Dendritic cell treated with granulocyte-macrophage colony-stimulating factor and Interleukin-4, amounts not matched to agents 40 ng/mL and 50 ng/mL, for 4 days (primary cell): ENCODE data around the gene PTGES2.

Experiments used
- H3K27ac Mint-ChIP-seq: one replicate; pipeline ENCODE4 v1.8.0; 2022; ENCODE audit warnings: mild to moderate bottlenecking, mixed read lengths
- H3K27me3 Mint-ChIP-seq: one replicate; pipeline ENCODE4 v1.8.0; 2022; ENCODE audit warnings: mild to moderate bottlenecking, mixed read lengths
- H3K36me3 Mint-ChIP-seq: one replicate; pipeline ENCODE4 v1.8.0; 2022; ENCODE audit warnings: low read depth, mixed read lengths
- H3K4me1 Mint-ChIP-seq: one replicate; pipeline ENCODE4 v1.8.0; 2022; ENCODE audit warnings: low read depth, mixed read lengths
- H3K4me3 Mint-ChIP-seq: one replicate; pipeline ENCODE4 v1.8.0; 2022; ENCODE audit warnings: mild to moderate bottlenecking, moderate library complexity, mixed read lengths
- H3K9me3 Mint-ChIP-seq: one replicate; pipeline ENCODE4 v1.8.0; 2022; ENCODE audit warnings: mixed read lengths
- intact Hi-C: fragments of 100-400 bp; cut with micrococcal nuclease; formaldehyde crosslinking; loops from one replicate; pipeline ENCODE4 v1.15.0; 2022

Gene PTGES2

DNA sequence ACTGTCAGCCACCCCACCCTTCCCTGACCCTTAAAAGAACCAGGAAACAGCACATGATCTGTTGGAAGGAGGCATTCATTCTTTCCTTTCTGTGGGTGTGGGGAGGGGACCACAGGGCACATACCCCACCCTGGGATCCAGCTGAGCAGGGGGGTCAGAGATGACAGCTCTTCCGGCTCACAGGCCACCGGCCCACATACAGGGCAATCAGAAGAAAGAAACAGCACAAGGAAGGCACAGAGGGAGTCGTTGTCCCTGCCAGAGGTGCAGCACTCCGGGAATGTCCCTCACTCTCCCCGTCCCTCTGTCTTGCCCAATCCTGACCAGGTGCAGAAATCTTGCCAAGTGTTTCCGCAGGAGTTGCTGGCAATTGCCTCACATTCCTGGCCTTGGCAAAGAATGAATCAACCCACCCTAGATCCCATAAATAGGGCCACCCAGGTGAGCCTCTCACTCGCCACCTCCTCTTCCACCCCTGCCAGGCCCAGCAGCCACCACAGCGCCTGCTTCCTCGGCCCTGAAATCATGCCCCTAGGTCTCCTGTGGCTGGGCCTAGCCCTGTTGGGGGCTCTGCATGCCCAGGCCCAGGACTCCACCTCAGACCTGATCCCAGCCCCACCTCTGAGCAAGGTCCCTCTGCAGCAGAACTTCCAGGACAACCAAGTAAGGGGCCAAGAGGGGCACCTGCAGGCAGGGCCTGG is 21.6 kb upstream of the PTGES2 start, which contains the start of gene LCN2:
TSS of gene LCN2 (plus strand) at position 453 of the 701 bp plus-strand sequence. CDS start at position 526, 73 bp downstream.
- peaks cover 6% of the 10 kb centered on the region for H3K4me1 Mint-ChIP-seq
- H3K27me3 Mint-ChIP-seq, result peaks cover 15% of the 10 kb centered on the region
- intact Hi-C loops, result no loop called here
- no peak within 1 kb of the TSS for H3K4me3 Mint-ChIP-seq
- H3K36me3 Mint-ChIP-seq, result no peaks in the 10 kb centered on the region
- H3K9me3 Mint-ChIP-seq, result no peaks in the 10 kb centered on the region
- H3K27ac Mint-ChIP-seq, result no peak within 1 kb of the TSS

DNA sequence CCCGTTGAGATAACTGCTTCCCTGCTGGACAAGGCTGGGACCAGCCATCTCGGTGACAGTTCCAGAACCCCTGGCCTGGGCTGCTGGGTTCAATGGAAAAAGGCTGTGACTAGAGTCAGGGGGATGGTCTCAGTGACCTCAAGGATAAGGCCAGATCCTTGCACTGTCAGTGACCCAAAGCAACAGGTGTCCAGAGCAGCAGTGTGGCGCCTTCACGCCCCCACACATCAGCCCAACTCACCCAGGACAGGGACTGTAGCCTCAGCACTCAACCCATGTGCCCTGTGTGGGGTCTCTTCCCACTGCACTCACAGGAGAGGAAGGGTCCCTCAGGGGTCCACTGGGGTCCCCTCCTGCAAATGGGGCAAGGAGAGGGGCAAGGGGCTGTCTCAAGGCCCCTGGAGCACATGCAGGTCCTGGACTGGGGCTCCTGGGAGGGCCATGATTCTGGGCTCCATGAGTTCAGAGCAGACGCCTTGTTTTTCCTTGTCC is 21.0 kb upstream of the PTGES2 start:
- no peak overlapping the region for H3K4me3 Mint-ChIP-seq
- no peak overlapping the region for H3K27ac Mint-ChIP-seq
- peaks cover 9% of the 10 kb centered on the region for H3K4me1 Mint-ChIP-seq
- no peaks in the 10 kb centered on the region for H3K9me3 Mint-ChIP-seq
- H3K36me3 Mint-ChIP-seq, result no peaks in the 10 kb centered on the region
- H3K27me3 Mint-ChIP-seq, result peaks cover 16% of the 10 kb centered on the region
- intact Hi-C loops, result no loop called here

DNA sequence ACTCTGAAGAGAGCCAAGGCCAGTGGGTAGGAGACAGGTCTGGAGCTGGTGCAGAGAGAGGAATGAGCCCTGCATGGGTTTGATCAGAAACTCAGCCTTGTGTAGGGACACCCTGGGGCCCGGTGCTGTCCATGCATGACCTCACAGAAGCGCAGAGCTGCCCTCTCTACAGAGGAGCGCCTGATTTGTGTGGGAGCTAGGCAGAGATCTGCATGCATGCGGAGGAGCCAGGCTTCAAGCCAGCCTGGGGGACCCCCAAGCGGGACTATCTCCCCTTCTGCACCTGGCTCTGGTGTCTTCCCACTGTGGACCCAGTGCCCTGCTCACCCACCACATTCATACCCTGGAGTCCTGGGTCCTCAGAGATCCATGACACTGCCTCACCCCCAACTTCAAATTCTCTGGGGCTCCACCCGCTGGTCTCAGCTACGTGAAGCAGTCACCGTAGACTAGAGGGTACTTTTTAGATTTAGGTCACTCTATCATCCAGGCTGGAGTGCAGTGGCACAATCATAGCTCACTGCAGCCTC is 19.1 kb upstream of the PTGES2 start:
- H3K4me1 Mint-ChIP-seq, result peaks cover 19% of the 10 kb centered on the region
- intact Hi-C loops, result no loop called here
- H3K36me3 Mint-ChIP-seq, result no peaks in the 10 kb centered on the region
- no peak overlapping the region for H3K4me3 Mint-ChIP-seq
- H3K27me3 Mint-ChIP-seq, result peaks cover 16% of the 10 kb centered on the region
- no peaks in the 10 kb centered on the region for H3K9me3 Mint-ChIP-seq
- no peak overlapping the region for H3K27ac Mint-ChIP-seq

DNA sequence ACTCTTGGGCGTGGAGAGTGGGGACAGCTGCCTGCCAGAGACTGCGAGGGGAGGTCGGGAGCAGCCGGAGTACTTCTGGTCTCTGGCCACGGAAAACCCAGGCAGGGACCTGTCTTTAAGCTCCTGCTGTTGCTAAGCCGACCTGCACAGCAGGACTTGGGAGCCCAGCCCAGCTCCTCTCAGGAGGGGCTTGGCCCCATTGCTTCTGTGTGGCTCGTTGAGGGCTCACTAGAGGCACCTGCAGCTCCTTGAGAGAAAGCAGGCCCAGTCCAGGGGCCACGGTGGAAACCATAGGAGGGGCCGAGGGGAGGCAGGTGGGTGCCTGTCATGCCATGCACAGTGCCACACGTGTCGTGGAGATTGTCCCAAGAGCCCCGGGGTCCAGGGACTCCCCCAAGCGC is 18.4 kb upstream of the PTGES2 start:
- intact Hi-C loops, result no loop called here
- Mint-ChIP-seq H3K36me3 (no peaks in the 10 kb centered on the region), H3K9me3 (no peaks in the 10 kb centered on the region), H3K27ac (no peak overlapping the region), H3K4me3 (no peak overlapping the region), H3K27me3 (peaks cover 14% of the 10 kb centered on the region), H3K4me1 (peaks cover 19% of the 10 kb centered on the region)

DNA sequence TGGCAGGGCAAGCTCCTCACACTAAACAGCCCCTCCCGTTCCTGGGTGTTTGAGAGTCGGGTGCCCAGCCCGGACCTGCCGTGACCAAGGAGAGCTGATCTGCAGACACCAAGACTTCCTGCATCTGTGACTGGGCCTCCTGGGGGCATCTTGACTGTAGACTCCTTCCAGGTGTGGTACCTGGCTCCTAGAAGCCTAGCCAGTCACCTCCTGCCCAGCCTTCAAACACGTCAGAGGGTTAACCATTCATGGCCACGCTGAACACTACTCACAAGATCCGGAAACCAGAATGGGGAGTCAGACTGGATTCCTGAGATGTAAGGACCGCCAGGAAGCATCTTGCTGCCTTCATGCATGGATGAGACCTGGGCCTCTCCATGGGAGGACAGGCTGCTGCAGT is 18.0 kb upstream of the PTGES2 start:
- H3K4me3 Mint-ChIP-seq, result no peak overlapping the region
- peaks cover 10% of the 10 kb centered on the region for H3K27me3 Mint-ChIP-seq
- H3K9me3 Mint-ChIP-seq, result no peaks in the 10 kb centered on the region
- H3K27ac Mint-ChIP-seq, result no peak overlapping the region
- no peaks in the 10 kb centered on the region for H3K36me3 Mint-ChIP-seq
- peaks cover 19% of the 10 kb centered on the region for H3K4me1 Mint-ChIP-seq
- intact Hi-C loops, result no loop called here

DNA sequence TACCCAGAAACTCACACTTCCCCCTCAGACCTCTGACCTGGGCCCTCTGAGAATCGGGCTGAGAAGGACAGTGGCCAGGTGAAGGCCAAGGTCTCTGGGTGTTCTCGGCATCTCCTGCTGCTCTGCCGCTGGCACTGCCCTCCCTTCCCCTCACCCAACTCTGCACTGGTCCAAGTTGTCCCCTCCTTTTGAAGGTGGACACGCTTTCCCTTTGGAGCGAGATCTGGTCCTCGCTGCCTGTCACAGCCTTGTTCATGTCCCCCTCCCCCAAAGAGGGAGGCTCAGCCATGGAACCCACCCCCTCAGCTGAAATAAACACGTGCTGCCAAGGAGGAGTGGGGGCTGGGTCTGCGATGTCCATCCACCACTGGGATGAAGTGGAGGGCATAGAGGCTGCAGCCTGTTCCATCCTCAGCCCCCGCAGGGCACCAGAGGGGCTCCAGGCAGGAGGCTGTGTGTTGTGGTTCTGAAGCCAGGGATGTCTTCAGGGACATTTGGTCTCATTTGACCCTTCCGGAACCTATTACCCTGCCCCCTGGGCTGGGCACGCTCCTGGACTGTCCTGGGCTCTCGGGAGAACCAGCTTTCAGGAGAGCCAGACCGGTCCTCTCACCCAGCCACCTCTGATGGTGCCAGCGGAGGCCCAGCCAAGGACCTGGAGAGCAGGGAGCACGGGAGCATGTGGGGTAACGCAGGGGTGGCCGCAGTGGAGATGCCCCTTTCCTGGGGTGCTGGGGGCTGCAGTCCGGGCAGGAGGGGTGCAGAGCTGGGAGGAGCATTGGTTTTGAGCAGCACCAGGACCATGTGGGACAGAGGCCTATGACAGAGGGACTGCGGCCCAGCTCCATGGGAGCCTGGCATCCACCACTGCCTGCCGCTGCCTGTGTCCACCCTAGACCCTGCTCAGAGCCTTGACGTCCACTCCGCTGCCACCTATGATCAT is 17.0 kb upstream of the PTGES2 start:
- intact Hi-C loops, result no loop called here
- Mint-ChIP-seq H3K9me3 (no peaks in the 10 kb centered on the region), H3K4me3 (no peak overlapping the region), H3K36me3 (no peaks in the 10 kb centered on the region), H3K27ac (no peak overlapping the region), H3K27me3 (peaks cover 1% of the 10 kb centered on the region), H3K4me1 (peaks cover 13% of the 10 kb centered on the region)

DNA sequence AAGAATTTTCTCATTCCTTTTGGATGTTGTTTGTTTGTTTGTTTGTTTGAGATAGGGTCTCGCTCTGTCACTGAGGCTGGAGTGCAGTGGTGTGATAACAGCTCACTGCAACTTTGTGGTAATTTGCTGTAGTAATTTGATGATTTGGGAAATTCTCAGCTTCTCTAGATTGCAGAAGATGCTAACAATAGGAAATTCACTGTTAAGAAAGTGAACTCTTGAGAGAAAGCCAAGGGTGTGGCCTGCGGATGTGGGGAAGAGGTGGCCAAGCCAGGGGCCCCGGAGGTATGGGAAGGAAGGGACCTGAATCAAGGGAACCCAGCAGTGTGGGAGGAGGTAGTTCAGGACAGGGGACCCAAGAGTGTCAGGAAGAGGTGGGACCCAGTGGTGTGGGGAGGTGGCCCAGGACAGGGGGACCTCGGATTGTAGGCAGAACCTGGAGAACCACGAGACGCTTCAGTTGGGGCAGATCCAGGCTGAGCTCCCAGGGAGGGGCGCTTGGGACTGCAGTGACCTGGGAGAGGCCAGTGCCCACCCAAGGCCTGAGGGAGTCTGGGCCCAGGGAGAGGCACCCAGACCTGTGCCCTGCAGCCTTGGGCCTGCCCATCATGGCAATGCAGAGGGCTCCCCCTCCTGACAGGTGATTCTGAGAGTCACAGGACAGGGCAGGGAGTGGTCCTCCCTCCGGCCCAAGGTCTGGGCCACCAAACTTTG is 16.2 kb upstream of the PTGES2 start:
- intact Hi-C loops, result no loop called here
- Mint-ChIP-seq H3K4me3 (no peak overlapping the region), H3K9me3 (no peaks in the 10 kb centered on the region), H3K4me1 (peaks cover 13% of the 10 kb centered on the region), H3K36me3 (no peaks in the 10 kb centered on the region), H3K27me3 (peaks cover 1% of the 10 kb centered on the region), H3K27ac (no peak overlapping the region)

DNA sequence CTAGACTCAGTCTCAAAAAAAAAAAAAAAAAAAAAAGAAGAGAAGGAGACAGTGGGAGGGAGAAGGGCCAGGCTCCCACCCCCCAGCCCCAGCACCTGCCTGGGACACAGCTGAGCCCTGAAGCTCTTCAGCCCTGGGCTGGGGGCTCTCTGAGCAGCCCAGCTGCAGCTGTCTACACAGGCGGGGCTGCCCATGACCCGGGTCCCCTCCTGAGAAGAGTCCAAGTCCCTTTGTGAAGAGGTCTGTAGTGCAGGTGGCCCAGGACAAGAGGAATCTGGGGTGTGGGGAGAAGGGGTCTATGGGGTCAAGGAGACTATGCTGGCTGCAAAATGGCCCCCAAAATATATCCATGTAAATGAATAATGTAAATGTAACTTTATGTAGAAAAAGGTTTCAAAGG is 15.1 kb upstream of the PTGES2 start:
- Mint-ChIP-seq H3K27ac (no peak overlapping the region), H3K27me3 (peaks cover 2% of the 10 kb centered on the region), H3K9me3 (no peaks in the 10 kb centered on the region), H3K36me3 (no peaks in the 10 kb centered on the region), H3K4me1 (peaks cover 13% of the 10 kb centered on the region), H3K4me3 (no peak overlapping the region)
- intact Hi-C loops, result no loop called here

DNA sequence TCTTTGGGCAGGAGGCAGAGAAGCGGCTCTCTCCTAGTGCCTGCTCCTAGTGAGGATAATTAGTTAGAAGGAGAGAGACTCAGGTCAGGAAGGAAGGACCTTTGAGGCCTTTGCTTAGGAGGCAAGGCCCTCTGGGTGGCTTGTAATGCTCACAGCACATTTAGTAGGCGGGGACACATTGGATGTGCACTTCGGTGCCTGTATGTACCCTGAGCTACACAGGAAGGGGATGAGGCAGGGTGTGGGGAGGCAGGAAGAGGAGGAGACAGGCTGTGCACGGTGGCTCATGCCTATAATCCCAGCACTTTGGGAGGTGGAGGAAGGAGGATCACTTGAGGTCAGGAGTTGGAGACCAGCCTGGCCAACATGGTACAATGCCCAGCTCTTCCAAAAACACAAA is 14.5 kb upstream of the PTGES2 start:
- Mint-ChIP-seq H3K36me3 (no peaks in the 10 kb centered on the region), H3K27me3 (peaks cover 3% of the 10 kb centered on the region), H3K4me3 (no peak overlapping the region), H3K9me3 (no peaks in the 10 kb centered on the region), H3K27ac (no peak overlapping the region), H3K4me1 (peaks cover 13% of the 10 kb centered on the region)
- intact Hi-C loops, result no loop called here

DNA sequence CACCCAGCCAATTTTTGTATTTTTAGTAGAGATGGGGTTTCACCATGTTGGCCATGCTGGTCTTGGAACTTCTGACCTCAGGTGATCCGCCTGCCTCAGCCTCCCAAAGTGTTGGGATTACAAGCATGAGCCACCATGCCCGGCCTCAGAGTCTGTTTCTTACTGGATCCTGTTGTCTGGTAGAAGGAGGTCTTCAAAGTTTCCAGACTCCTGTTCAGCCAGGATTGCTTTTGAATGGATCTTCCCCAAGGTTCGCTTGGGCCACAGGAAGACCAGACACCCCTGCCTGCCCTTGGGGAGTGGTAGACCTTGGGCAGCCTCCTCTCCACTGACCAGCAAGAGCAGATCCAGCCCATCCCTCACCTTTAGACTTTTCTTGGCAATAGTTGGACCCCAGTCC is 14.1 kb upstream of the PTGES2 start:
- no peaks in the 10 kb centered on the region for H3K9me3 Mint-ChIP-seq
- no peak overlapping the region for H3K27ac Mint-ChIP-seq
- H3K4me3 Mint-ChIP-seq, result no peak overlapping the region
- intact Hi-C loops, result no loop called here
- H3K27me3 Mint-ChIP-seq, result peaks cover 3% of the 10 kb centered on the region
- H3K36me3 Mint-ChIP-seq, result no peaks in the 10 kb centered on the region
- H3K4me1 Mint-ChIP-seq, result peaks cover 13% of the 10 kb centered on the region

DNA sequence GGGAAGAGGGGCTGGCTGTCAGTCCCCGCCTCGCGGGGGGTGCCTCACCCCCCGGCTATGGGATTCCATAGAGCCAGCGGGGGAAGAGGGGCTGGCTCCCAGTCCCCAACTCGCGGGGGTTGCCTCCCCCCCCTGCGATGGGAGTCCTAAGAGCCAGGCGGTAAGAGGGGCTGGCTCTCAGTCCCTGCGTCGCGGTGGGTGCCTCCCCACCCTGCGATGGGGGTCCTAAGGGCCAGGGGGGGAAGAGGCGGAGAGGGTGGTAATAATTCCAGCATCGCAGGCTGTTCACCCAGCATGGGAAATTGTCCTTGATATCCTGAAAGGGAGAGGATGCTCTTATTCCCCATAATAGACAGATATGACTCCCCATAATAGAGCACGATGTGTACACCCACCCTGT is 12.1 kb upstream of the PTGES2 start:
- intact Hi-C loops, result no loop called here
- Mint-ChIP-seq H3K27ac (no peak overlapping the region), H3K9me3 (no peaks in the 10 kb centered on the region), H3K27me3 (peaks cover 5% of the 10 kb centered on the region), H3K36me3 (no peaks in the 10 kb centered on the region), H3K4me1 (peaks cover 13% of the 10 kb centered on the region), H3K4me3 (no peak overlapping the region)

DNA sequence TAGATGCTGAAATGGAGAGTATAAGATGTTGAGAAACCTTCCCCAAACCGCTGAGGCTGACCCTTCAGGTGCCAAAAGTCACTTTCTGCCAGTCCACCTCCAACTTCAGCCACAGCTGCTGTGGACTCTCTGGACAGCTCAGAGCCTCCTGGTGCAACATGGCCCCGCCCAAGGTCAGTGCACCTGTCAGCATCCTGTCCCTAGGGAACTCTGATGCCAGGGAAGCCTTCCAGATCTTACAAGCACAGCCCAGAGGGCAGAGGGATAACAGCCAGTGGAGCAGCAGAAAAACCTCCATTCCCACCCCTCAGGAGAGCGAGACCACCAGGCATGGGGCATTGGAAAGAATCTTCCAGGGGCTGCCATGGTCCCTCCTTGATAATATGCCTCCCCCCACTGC is 10.5 kb upstream of the PTGES2 start:
- no peaks in the 10 kb centered on the region for H3K9me3 Mint-ChIP-seq
- H3K4me1 Mint-ChIP-seq, result peaks cover 7% of the 10 kb centered on the region
- H3K36me3 Mint-ChIP-seq, result no peaks in the 10 kb centered on the region
- intact Hi-C loops, result no loop called here
- H3K27me3 Mint-ChIP-seq, result peaks cover 11% of the 10 kb centered on the region
- no peak overlapping the region for H3K27ac Mint-ChIP-seq
- H3K4me3 Mint-ChIP-seq, result no peak overlapping the region

DNA sequence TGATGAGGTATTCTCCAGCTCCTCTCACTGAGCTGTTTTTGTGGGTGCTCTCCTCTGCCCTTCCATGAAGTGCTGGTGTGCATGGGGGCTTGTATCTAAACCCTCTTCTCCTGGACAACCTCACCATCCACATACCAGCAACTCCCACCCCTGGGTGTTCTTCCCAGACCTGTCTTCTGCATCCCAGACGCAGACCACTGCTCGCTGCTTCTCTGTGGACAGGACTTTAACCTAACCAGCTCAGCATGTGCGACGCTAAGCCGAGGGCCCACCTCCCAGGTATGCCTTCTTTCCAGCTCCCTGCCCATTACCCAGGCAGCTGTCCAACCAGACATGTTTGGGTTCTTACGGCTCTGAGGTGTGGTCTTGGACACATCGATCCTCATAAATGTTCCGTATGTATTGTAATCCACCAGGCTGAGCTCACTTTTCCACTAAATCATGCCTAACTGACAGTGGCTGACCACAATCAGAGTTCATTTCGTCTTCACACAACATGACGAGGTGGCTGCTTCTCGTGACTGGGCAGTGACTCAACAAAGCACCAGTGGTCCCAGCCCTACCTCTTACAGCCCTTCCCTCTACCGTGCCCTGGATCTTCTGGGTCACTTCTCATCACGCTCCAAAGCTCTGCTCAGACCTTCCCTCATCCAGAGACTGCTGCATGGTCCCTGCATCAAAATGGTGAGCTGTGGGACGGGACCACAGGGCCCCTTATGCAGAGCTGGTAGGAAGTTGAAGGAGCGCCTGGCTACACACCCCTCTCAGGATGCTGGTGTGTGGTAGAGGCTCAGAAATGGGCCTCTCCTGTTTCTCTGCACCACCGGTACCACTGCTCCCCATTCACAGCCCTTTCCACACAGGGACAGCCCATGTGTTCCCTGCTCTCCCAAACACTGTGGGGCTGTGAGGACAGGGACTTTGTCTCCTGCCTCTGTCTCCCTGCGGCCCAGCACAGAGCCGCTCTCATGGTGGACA is 9.6 kb upstream of the PTGES2 start:
- no peak overlapping the region for H3K4me3 Mint-ChIP-seq
- H3K4me1 Mint-ChIP-seq, result peaks cover 7% of the 10 kb centered on the region
- H3K27me3 Mint-ChIP-seq, result peaks cover 16% of the 10 kb centered on the region
- no peak overlapping the region for H3K27ac Mint-ChIP-seq
- H3K36me3 Mint-ChIP-seq, result no peaks in the 10 kb centered on the region
- intact Hi-C loops, result no loop called here
- no peaks in the 10 kb centered on the region for H3K9me3 Mint-ChIP-seq
